NCI-H748 (cell line): ENCODE measurements around the gene USB1.

Source experiments
- DNase-seq: peaks from one replicate; lab custom pipeline; 2025; ENCODE audit not compliant: unreplicated experiment; lab: John Stamatoyannopoulos, UW

USB1 gene

DNA sequence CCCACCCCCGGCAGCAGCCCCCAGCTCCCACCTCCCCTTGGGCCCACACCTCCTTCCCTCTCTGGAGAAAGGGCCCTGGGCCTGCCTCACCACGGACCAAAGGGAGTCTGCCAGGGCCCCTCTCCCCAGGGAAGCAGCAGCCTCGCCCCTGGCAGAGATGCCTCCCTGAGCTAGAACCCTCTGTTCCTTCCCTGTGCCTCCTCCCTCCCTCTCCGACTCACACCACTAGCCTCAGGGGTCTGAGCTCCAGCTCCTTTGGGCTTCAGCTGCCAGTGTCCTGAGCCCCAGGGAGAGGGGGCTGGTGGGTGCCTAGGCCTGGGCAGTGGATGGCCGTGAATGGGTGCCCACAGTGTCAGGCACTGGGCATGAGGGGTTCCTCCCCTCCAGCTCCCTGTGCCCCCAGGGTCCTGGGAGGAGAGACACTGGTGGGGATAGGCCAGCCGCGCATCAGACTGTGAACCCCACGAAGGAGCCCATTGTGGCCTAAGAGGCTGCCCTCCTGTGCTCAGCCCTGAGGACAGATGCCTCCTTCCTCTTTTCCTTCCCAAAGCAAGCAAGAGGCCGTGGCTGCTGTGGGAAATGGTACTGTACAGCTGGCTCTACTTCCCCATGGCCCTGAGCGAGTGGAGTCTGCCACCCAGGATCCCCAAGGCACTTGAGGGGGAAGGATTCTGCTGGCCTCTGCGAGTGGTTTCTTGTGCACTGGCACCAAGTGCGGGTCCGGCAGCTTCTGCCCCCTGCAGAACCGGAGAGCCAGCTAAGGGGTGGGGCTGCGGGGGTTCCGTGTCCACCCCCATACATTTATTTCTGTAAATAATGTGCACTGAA lies 45.1 kb downstream of the USB1 start:
- DNase-seq: no peak

DNA sequence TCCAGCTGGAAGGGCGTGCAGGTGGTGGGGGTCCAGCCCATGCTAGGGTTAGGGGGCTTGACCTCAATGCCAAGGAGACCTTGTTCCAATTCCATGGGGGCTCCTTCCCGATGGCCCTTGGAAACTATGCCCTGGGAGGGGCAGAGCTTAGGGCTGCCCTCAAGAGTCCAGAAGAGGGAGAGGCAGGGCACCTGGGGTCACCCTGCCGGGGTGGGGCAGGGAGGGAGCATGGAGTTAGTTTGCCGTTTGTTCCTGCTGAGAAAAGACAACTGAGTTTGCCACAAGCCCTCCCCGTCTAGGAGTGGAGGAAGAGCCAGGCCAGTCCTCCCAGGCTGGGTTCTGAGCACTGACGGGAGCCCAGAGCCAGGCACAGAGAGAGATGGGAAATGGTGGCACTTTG lies 45.7 kb downstream of the USB1 start:
- no peak for DNase-seq

DNA sequence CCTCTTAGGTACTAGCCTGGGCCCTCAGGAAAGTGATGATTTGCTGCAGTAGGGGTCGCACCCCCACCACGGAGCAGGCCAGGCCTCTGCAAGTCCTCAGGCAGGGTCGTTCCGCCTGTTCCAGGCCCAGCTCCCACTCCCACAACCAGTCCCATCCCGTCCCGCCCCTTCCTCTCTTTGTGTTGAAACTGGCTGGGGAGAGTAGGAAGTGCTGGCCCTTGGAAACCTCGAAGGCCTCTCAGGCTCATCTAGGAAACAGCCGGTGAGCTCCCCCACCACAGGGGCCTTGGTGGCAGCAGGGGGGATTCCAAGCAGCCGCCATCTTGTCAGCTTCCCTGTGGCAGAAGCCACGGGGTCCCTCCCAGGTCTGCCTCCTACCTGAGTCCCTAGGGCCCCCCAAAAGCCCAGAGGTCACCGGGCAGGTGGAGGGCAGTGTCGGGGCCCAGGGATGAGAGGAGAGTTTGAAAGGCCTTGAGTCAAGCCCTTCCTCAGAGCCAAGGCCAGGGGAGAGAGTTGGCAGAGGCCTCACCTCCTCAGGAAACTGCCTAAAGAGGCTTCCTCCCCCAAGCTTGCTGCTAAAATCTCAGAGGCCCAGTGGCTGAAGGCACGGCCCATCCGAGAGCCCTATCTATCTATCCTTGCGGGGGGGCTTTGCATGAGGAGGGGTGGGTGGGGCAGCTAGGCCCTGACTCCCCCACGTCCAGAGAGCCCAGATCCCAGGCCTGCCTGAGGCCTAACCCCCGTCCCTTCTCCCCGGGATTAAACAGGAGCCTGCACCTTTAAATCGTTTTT lies 46.5 kb downstream of the USB1 start:
- DNase-seq: no peak

DNA sequence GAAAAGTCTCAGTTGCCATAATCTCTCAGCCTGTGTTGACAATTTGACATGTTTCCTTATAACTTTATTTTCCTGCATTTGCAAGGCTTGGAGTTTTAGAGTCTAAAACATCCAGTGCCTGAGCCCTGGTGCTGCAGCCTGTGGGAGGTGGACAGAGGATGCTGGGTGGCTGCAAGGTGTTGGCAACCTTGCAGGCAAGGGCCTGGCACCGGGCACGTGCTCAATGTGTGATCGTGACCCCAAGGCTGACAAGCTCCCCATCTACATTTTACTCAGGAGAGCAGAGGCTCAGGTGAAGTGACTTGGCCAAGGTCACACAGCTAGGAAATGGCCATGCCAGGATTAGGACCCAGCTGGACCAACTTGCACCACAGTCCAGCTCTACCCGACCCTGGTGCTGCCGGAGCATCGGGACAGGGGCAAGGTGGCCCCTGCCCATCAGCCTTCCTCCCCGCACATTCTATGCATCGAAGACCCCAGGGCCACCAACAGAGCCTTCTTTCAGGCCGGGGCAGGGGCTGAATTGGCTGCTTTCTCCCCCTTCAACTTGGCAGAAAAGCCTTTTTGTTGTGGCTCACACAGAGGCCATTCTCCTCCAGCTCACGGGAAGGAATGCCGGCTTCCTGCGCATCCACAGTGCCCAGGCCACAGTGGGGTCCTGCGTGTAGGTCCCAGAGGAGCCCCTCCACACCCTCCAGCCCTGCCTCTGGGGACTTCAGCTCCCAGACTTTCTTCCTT lies 47.5 kb downstream of the USB1 start:
- DNase-seq: no peak

DNA sequence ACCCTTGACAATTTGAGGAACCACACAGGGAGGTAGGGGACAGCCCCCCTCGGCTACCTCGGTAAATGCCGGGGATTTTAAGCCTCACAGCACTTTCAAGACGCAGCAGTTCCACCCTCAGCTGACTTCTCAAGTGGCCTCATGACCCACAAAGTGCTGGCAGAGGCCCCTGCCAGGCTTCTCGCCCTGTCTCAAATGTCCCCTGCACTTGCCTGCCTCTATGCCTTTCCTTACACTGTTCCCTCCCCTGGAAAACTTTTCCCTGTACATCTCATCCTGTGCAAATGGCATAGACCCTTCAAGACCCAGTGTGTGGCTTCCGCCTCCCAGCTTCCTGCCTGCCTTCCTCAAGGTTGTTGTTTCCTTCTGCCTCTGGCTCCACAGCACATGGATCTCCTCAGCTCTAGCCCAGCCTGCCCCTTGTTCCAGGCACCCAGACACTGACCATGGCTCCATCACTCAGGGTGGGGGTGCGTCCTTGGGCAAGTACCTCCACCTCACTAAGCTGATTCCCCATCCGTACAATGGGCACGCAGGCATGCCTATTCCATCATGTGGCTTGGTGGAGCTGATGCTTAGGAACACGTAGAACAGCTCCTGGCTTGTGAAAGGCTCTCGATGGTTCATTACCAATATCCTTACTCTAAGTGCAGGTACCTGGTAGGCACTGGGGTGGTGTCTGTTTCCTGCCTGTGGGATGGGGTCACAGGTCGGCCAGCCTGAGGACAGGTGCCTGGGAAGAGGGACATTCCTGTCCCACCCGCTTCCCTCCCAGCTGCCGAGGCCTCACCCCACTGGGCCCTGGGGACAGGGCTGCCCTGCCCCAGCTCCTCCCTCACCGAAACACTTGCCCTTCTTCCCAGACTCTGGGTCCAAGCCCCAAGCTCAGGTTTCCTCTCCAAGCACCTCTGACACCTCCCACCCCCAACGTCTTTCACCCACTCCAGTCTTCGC lies 48.3 kb downstream of the USB1 start:
- DNase-seq: no peak

DNA sequence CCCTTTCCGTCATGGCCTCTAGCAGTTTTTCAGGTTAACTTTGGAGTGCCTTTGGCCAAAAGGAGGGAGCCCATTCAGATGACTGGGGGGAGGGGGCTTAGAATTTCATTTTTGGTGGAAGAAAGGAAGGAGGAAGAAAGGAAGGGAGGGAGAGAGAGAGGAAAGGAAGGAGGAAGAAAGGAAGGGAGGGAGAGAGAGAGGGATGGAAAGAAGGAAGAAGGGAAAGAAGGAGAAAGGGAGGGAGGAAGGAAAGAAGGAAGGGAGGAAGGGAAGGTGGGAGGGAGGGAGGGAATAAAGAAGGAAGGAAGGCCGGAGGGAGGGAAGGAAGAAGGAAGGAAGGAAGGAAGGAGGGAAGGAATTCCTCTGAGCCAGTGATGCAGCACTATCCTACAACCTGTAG lies 50.1 kb downstream of the USB1 start:
- no peak for DNase-seq

DNA sequence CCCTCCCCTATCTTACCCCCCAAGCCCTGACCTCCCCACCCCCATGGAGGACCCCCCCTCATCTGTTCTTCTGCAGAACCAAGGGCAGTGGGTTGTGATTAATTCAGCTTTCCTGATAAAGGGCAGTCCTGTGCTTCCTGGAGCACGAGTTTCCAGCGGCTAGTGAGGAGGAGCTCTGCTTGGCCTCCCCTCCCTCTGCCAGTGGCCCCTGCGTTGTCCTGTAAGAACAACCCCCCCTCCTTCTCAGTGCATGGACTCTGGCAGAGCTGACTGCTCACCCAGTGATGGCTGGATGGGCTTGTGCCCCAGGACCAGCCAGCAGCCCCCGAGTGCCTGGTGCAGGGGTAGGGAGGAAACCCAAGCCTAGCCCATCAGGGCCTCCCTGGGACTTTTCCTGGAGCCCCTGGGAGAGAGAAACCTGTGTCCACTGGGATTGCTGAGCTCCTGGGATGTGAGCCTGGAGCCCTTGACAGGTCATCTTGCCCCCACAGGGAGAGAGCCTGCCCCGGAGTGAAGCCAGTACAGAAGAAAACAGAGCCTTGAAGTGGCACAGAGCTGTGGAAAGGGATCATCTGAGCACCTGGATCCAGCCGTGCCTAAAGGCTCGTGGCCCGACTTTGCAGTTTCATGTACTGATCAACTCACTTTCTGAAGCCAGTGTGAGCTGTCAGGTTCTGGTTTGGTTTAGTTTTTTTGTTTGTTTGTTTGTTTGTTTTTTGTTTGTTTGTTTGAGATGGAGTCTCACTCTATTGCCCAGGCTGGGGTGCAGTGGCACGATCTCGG lies 50.8 kb downstream of the USB1 start:
- no peak for DNase-seq

DNA sequence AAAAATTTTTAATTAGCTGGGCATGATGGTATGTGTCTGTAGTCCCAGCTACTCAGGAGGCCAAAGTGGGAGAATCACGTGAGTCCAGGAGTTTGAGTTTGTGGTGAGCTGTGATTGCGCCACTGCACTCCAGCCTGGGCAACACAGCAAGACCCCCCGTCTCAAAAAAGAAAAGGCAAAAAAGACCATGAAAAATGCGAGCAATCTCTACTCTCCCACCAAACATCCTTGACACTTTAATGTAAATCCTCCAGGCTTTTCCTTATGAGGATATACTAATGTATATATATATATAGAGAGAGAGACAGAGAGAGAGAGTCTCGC lies 52.4 kb downstream of the USB1 start:
- no peak for DNase-seq

DNA sequence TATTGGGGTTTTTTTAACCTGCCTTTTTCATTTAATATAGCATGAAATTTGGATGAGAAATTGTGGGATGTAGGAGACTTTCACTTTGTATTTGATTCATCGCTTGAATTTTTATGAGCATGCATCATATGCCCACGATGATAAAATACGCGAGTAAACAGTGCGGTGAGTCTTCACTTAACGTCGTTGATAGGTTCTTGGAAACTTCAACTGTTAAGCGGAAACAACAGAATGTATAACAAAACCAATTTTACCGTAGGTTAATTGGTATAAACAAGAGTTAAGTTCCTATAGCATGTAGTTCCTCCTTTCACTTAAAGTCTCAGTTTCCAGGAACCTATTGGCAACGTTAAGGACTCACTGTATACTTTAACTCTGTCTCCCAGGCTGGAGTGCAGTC lies 53.1 kb downstream of the USB1 start:
- DNase-seq: no peak

DNA sequence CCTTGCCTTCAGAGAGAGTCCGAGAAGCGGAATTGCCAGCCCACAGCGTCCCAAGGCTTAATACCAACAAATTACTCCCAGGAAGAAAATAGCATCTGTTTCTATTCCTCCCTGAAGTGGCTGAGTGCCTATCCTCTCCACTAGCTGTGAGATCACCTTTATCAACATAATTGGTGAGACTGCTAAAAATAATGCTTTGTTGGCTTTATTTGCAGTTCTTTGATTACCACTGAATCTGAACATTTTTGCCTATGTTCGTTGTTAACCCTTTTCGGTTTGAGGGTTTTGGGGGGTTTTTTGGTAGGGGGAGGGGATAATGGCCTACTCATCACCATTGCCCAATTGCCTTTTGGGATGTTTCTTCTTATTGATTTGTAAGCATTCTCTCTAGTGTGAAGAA lies 55.4 kb downstream of the USB1 start:
- no peak for DNase-seq

DNA sequence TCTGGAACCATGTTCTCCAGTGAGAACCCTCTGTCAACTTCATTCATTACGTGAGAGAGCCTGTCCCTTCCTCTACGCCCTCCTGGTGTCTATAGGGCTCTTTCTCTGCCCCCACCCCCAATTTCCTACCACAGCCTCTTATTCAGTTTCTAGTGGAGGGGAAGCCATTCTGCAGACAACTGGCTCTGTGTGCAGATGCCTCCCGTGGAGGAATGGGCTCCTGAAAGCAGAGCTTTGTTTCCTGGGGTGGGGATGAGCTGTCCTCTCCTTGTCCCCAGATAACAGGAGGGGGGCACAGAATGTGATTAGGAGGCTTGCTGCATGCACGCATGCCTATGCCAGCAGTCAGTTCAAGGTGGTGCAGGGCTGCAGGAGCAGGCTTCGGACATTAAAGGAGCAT lies 55.9 kb downstream of the USB1 start:
- no peak for DNase-seq

DNA sequence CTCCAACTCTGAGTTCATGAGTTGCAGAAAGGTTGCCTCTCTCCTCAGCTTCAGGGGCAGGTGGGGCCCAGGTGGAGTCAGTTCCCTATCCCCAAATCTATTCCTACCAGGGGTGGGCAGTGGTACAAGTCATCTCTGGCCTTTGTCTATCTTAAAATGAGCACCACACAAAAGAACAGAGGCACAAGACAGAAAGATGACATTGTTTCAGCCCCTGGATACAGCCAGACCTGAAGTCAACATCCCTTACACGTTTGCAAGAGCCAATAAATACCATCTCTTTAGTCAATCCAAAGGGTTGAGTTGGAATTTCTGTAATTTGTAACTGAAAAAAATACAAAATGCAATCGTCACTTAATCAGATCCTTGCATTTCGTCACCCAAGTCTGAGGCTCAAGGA lies 56.6 kb downstream of the USB1 start:
- no peak for DNase-seq

DNA sequence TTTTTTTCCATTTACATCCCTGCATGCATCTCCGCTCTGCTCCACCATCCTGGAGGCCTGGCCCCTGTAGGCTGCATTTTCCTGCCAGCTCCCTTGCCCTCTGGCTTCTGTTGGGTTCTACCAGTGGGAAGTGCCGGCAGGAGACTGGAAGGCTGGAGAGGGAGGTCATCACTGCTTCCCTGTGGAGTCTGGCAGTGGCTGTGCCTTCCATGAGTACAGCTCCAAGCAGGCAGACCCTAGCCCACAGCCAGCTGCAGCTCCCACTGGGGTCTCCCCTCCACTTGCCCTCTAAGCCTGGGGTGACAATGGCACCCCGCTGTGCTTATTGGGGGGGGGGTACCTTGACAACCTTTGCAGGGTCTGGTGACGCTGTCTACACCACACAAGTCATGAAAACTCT lies 61.6 kb downstream of the USB1 start:
- no peak for DNase-seq

DNA sequence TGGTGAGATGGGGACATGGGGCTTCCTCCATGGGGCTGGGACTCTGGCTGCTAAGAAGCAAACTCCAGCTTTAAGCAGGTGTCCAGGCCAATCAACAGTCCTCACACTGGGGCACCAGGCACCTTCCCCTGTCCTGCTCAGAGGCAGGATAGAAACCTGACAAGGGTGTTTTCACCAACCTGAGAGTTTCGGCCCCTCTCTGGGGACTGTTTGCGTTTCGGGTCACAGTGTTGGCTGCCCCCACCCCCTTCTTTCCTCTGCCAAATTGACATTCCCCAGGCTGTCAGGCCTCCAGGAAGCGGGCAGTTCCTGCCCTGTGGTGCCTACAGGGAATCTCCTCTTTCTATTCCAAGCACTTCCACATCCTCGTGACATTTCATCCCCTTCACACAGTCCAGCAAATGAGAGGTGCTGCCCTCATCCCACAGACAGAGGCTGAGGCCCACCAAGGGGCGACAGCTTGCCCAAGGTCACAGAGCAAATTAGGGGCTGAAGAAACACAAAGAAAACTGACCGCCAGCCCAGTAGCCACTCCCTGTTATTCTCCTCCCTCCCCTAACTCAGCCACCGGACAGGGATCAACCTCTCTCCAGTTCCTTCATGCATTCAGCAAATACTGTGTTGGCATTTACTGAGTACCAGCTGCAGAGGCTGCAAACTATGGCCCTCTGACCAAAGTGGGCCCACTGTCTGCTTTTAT lies 62.3 kb downstream of the USB1 start:
- DNase-seq: no peak

DNA sequence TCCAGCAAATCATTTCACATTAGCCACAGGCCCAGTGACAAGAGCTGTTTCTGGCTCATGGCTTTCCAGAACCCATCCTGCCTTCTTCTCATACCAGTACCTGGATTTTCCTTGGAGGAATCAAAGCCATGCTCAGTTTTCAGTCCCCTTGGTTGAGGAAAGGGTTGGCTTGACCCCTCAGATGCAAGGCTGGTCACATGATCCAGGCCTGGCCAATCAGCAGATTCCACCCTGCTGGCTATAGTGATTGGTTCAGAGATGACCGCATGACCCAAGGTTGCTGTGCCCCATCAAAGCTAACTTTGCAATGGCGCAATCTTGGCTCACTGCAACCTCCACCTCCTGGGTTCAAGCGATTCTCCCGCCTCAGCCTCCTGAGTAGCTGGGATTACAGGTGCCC lies 69.4 kb downstream of the USB1 start:
- DNase-seq: no peak
